SK-N-SH (cell line): ENCODE data around the gene AP4E1. TPM values are rescaled to one million over a fixed set of nuclear protein-coding genes. Genes with fewer than 3 reads are reported as not detected.

Experiments used
- CTCF ChIA-PET: fragments of 300-600, 350-600 bp; formaldehyde crosslinking; extraction: SDS; loops from one replicate; lab custom pipeline; 2021; lab: Yijun Ruan, JAX
- POLR2A ChIA-PET: fragments of 350-600 bp; sonication (Branson Sonifier 250); formaldehyde crosslinking; extraction: SDS; loops from one replicate; lab custom pipeline; 2020; ENCODE audit warnings: antibody characterized with exemption, inconsistent platforms; lab: Yijun Ruan, JAX
- DNase-seq: peaks from one replicate; pipeline ENCODE4 v3.0.0; 2012
- H2AFZ ChIP-seq: fragments of 200-600 bp; sonication (generic); 2 replicates; pipeline ENCODE4 v1.8.1; 2016; ENCODE audit warnings: antibody characterized with exemption, mild to moderate bottlenecking, low read depth
- H3F3A ChIP-seq: fragments of 200-600 bp; sonication (generic); replicated peaks from 2 replicates; pipeline ENCODE3; 2016; ENCODE audit warnings: antibody characterized with exemption, mild to moderate bottlenecking; ENCODE audit not compliant: insufficient read depth
- H3K27ac ChIP-seq, 2 experiments: fragments of 200-500 bp in 1 of 2; fragments of 200-600 bp in 1 of 2; sonication (Bioruptor generic) in 1 of 2; sonication (generic), shearing (Covaris generic) in 1 of 2; 2 replicates each; pipeline versions ENCODE4 v1.5.1 to v1.6.1; 2014 to 2016; ENCODE audit warnings: low read depth in 2 of 2, inconsistent platforms in 1 of 2, low read length in 1 of 2, mild to moderate bottlenecking in 1 of 2, mixed read lengths in 1 of 2
- H3K27me3 ChIP-seq: fragments of 200-600 bp; sonication (generic), shearing (Covaris generic); 2 replicates; pipeline ENCODE4 v1.6.1; 2016; ENCODE audit warnings: mixed run types; ENCODE audit not compliant: insufficient read depth
- H3K36me3 ChIP-seq, 2 experiments: fragments of 200-500 bp in 1 of 2; fragments of 200-600 bp in 1 of 2; sonication (Bioruptor generic) in 1 of 2; sonication (generic) in 1 of 2; replicated peaks in 1 of 2; 2 replicates each; pipeline versions ENCODE3 to v1.5.1; 2014 to 2016; ENCODE audit warnings: low read length in 1 of 2, mild to moderate bottlenecking in 1 of 2; ENCODE audit not compliant: insufficient read depth in 2 of 2, control insufficient read depth in 1 of 2
- H3K4me1 ChIP-seq, 2 experiments: fragments of 200-500 bp in 1 of 2; fragments of 200-600 bp in 1 of 2; sonication (Bioruptor generic) in 1 of 2; sonication (generic), shearing (Covaris generic) in 1 of 2; 2 replicates each; pipeline versions ENCODE4 v1.5.1 to v1.6.1; 2014 to 2016; ENCODE audit warnings: low read depth in 1 of 2, low read length in 1 of 2, mixed run types in 1 of 2; ENCODE audit not compliant: insufficient read depth in 2 of 2, control insufficient read depth in 1 of 2
- H3K4me2 ChIP-seq: fragments of 200-600 bp; sonication (generic), shearing (Covaris generic); 2 replicates; pipeline ENCODE4 v1.6.1; 2017; ENCODE audit warnings: mixed run types
- H3K4me3 ChIP-seq, 2 experiments: fragments of 200-500 bp in 1 of 2; fragments of 200-600 bp in 1 of 2; sonication (Bioruptor generic) in 1 of 2; sonication (generic), shearing (Covaris generic) in 1 of 2; 2 replicates each; pipeline versions ENCODE4 v1.5.1 to v1.8.1; 2014 to 2016; ENCODE audit warnings: low read depth in 2 of 2, inconsistent platforms in 1 of 2, low read length in 1 of 2, mild to moderate bottlenecking in 1 of 2, mixed read lengths in 1 of 2, moderate library complexity in 1 of 2
- H3K79me2 ChIP-seq: fragments of 200-600 bp; sonication (generic); 2 replicates; pipeline ENCODE4 v1.8.1; 2017; ENCODE audit warnings: mild to moderate bottlenecking; ENCODE audit not compliant: insufficient read depth
- H3K9ac ChIP-seq: fragments of 200-600 bp; sonication (generic); 2 replicates; pipeline ENCODE4 v1.6.1; 2017; ENCODE audit warnings: mixed run types
- H3K9me2 ChIP-seq: fragments of 200-600 bp; sonication (generic); 2 replicates; pipeline ENCODE4 v1.6.1; 2017; ENCODE audit warnings: mixed run types
- H3K9me3 ChIP-seq: fragments of 200-600 bp; sonication (generic); 2 replicates; pipeline ENCODE4 v1.6.1; 2017; ENCODE audit warnings: mixed run types, mild to moderate bottlenecking, moderate library complexity
- H4K20me1 ChIP-seq: fragments of 200-600 bp; sonication (generic); 2 replicates; pipeline ENCODE4 v1.6.1; 2017; ENCODE audit warnings: mild to moderate bottlenecking, mixed run types; ENCODE audit not compliant: insufficient read depth
- CHD2 ChIP-seq: fragments of 150-350 bp; IDR thresholded peaks from 2 replicates; pipeline ENCODE4 v1.6.1; 2018; ENCODE audit warnings: low read length; ENCODE audit not compliant: partially characterized antibody
- FOXM1 ChIP-seq: IDR thresholded peaks from 2 replicates; pipeline ENCODE4 v1.4.0; 2012; ENCODE audit warnings: low read depth, mild to moderate bottlenecking
- GATA2 ChIP-seq: sonication (generic); formaldehyde crosslinking; IDR thresholded peaks from 2 replicates; pipeline ENCODE4 v1.5.0; 2020; ENCODE audit warnings: mild to moderate bottlenecking, missing genetic modification reagents
- JUND ChIP-seq: IDR thresholded peaks from 2 replicates; pipeline ENCODE4 v1.4.0; 2012
- NFIC ChIP-seq: IDR thresholded peaks from 2 replicates; pipeline ENCODE4 v1.4.0; 2012; ENCODE audit warnings: borderline replicate concordance
- NRF1 ChIP-seq: IDR thresholded peaks from 2 replicates; pipeline ENCODE4 v1.6.1; 2012; ENCODE audit warnings: low read depth, mild to moderate bottlenecking, low read length
- POLR2AphosphoS5 ChIP-seq: IDR thresholded peaks from 2 replicates; pipeline ENCODE4 v1.6.1; 2012; ENCODE audit warnings: low read depth, low read length
- RAD21 ChIP-seq: IDR thresholded peaks from 2 replicates; pipeline ENCODE4 v1.6.1; 2012; ENCODE audit warnings: mild to moderate bottlenecking, low read length
- SIN3A ChIP-seq: IDR thresholded peaks from 2 replicates; pipeline ENCODE4 v1.6.1; 2012; ENCODE audit warnings: low read depth, mild to moderate bottlenecking, low read length, moderate library complexity, borderline replicate concordance
- SMC3 ChIP-seq: IDR thresholded peaks from 2 replicates; pipeline ENCODE4 v1.6.1; 2012; ENCODE audit warnings: low read depth, low read length, improper control_type of control experiment
- TCF12 ChIP-seq: IDR thresholded peaks from 2 replicates; pipeline ENCODE4 v1.4.0; 2012
- WGBS: methylation state at CpG from one replicate; pipeline ENCODE4 v1.1.6; 2017; ENCODE audit warnings: low lambda C conversion rate; 5-methylcytosine and 5-hydroxymethylcytosine counted together
- polyA plus RNA-seq, 3 experiments: library from polyadenylated mRNA; depleted of rRNA; stranded (reverse); fragments of >200 nt; gene quantifications; 2 replicates each; pipeline ENCODE4 v1.2.3, GENCODE V29; 2012
- TF ChIP-seq, protein P1 (sequence below): IDR thresholded peaks from 2 replicates; pipeline ENCODE4; 2012
- TF ChIP-seq, protein P2 (sequence below): fragments of 200-600 bp; sonication (generic); IDR thresholded peaks from 2 replicates; pipeline ENCODE4 v1.6.1; 2017; ENCODE audit warnings: antibody characterized with exemption, mild to moderate bottlenecking, moderate library complexity
- TF ChIP-seq, protein P3 (sequence below): IDR thresholded peaks from 2 replicates; pipeline ENCODE4 v1.4.0; 2012; ENCODE audit warnings: low read depth
- TF ChIP-seq, protein P4 (sequence below): fragments of 150-350 bp; IDR thresholded peaks from 2 replicates; pipeline ENCODE4 v1.6.1; 2017; ENCODE audit warnings: antibody characterized with exemption, low read length, low read depth, borderline replicate concordance
- TF ChIP-seq, protein P5 (sequence below): IDR thresholded peaks from 2 replicates; pipeline ENCODE4 v1.6.1; 2012; ENCODE audit warnings: mild to moderate bottlenecking, low read depth, low read length, moderate library complexity

The AP4E1 gene
- polyA plus RNA-seq, 1 of the 3 experiments (the other 2 are of a cell fraction) = 1.6 TPM

DNA sequence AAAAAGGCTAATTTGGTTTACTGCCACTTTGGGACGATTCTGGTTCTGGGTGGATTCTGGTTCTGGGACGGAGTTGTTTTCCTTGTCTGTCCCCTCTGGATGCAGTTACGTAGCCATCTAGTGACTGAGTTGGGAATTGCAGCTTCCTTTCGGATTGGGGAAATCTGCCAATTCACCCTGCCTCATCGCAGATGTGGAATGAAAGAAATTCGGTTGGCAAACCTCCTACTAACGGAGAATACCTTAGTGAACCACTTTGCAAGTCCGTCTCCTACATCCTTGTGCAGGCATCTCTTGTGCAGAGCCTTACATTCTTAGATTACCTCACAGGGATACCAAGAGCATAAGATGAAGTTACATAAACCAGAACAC lies 31.5 kb upstream of the AP4E1 start:
- peaks cover 5% of the 10 kb centered on the region; the same call in 1 of the 2 replicates for H3K27me3 ChIP-seq
- H3K79me2 ChIP-seq = no peaks in the 10 kb centered on the region
- H3F3A ChIP-seq = no peaks in the 10 kb centered on the region
- WGBS = 3% methylated on average over 8 of the region's 8 CpGs
- DNase-seq = peak; percentile 76
- peak overlapping the region; percentile 42 to 55; a peak in 3 of 4 replicates for H3K4me3 ChIP-seq
- peak overlapping the region; percentile 59 for H3K4me2 ChIP-seq
- peaks cover 0 to 20% of the 10 kb centered on the region in 2 experiments; a peak in 1 of 4 replicates for H3K4me1 ChIP-seq
- H4K20me1 ChIP-seq = no peaks in the 10 kb centered on the region
- peak; percentile 63; the same call in 1 of the 2 replicates for TF ChIP-seq NFIC
- TF ChIP-seq FOXM1 = no peak
- TF ChIP-seq TCF12 = peak; percentile 64
- TF ChIP-seq, protein P1, sequence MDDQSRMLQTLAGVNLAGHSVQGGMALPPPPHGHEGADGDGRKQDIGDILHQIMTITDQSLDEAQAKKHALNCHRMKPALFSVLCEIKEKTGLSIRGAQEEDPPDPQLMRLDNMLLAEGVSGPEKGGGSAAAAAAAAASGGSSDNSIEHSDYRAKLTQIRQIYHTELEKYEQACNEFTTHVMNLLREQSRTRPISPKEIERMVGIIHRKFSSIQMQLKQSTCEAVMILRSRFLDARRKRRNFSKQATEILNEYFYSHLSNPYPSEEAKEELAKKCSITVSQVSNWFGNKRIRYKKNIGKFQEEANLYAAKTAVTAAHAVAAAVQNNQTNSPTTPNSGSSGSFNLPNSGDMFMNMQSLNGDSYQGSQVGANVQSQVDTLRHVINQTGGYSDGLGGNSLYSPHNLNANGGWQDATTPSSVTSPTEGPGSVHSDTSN = peak; percentile 12; the same call in 1 of the 2 replicates
- TF ChIP-seq RAD21 = peak; percentile 94
- TF ChIP-seq POLR2AphosphoS5 = peak; percentile 18; the same call in 1 of the 2 replicates
- TF ChIP-seq, protein P2, sequence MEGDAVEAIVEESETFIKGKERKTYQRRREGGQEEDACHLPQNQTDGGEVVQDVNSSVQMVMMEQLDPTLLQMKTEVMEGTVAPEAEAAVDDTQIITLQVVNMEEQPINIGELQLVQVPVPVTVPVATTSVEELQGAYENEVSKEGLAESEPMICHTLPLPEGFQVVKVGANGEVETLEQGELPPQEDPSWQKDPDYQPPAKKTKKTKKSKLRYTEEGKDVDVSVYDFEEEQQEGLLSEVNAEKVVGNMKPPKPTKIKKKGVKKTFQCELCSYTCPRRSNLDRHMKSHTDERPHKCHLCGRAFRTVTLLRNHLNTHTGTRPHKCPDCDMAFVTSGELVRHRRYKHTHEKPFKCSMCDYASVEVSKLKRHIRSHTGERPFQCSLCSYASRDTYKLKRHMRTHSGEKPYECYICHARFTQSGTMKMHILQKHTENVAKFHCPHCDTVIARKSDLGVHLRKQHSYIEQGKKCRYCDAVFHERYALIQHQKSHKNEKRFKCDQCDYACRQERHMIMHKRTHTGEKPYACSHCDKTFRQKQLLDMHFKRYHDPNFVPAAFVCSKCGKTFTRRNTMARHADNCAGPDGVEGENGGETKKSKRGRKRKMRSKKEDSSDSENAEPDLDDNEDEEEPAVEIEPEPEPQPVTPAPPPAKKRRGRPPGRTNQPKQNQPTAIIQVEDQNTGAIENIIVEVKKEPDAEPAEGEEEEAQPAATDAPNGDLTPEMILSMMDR = peak; percentile 97
- peak; percentile 44 for TF ChIP-seq CHD2
- TF ChIP-seq, protein P3, sequence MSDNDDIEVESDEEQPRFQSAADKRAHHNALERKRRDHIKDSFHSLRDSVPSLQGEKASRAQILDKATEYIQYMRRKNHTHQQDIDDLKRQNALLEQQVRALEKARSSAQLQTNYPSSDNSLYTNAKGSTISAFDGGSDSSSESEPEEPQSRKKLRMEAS = 0 out of 2 replicates have a peak, but pooled peaks have one; percentile 29
- TF ChIP-seq SMC3 = peak; percentile 90
- TF ChIP-seq, protein P4, sequence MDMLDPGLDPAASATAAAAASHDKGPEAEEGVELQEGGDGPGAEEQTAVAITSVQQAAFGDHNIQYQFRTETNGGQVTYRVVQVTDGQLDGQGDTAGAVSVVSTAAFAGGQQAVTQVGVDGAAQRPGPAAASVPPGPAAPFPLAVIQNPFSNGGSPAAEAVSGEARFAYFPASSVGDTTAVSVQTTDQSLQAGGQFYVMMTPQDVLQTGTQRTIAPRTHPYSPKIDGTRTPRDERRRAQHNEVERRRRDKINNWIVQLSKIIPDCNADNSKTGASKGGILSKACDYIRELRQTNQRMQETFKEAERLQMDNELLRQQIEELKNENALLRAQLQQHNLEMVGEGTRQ = no peak
- H3K9me3 ChIP-seq = no peaks in the 10 kb centered on the region
- ChIA-PET CTCF (interaction anchor here (0.5 to 3.4 kb wide), 51 partner anchors 8 to 519 kb away, joined by 3 to 58 read pairs (median 4); partner anchors contain the start of genes AP4E1 and TRPM7), POLR2A (no interaction called here)
- H2AFZ ChIP-seq = peak overlapping the region; percentile 92
- no peaks in the 10 kb centered on the region for H3K36me3 ChIP-seq
- H3K9me2 ChIP-seq = no peaks in the 10 kb centered on the region
- H3K27ac ChIP-seq = no peak overlapping the region
- peak overlapping the region; percentile 22; the same call in 1 of the 2 replicates for H3K9ac ChIP-seq

DNA sequence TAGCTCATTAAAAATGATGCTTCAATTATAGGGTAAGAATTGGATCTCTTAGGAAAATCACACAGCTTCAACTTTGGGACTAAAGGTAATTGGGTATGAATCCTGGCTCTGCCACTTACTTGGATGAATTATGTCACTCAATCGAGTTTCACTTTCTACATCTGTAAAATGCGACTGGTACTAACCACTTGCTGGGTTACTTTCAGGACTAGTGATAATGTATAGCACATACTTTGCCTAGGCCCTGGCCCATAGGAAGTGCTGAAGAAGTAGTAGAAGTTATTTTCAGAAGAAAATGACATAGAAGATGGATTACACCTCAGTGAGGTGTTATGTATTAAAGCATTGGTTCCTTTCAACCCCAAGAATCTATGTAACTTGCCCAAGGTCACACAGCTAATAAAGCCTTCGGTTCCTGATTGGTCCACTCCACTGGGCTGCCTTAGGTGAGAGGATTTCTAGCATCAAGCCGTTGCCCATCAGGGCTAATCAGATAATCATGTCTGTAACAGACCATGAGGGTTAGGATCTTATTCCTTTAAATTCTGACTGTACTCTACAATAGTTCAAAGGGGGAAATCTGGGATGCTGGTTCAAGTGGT lies 29.4 kb upstream of the AP4E1 start:
- H3K9me3 ChIP-seq = no peaks in the 10 kb centered on the region
- H4K20me1 ChIP-seq = no peaks in the 10 kb centered on the region
- no peaks in the 10 kb centered on the region for H3K9me2 ChIP-seq
- WGBS = 79% methylated on average over 4 of the region's 4 CpGs
- H3K4me3 ChIP-seq = no peak overlapping the region
- no peak for DNase-seq
- H3K36me3 ChIP-seq = no peaks in the 10 kb centered on the region
- peaks cover 0 to 15% of the 10 kb centered on the region in 2 experiments; a peak in 1 of 4 replicates for H3K4me1 ChIP-seq
- H3F3A ChIP-seq = peaks cover 3% of the 10 kb centered on the region
- H3K79me2 ChIP-seq = no peaks in the 10 kb centered on the region
- H2AFZ ChIP-seq = 0 out of 2 replicates have a peak overlapping the region, but pooled peaks have one; percentile 42
- ChIA-PET POLR2A (no interaction called here), CTCF (interaction anchor here (1.4 to 1.5 kb wide), 3 partner anchors 8 to 204 kb away, joined by 4 to 7 read pairs (median 7); partner anchors contain the start of gene AP4E1)
- no peak overlapping the region for H3K9ac ChIP-seq
- H3K27me3 ChIP-seq = no peaks in the 10 kb centered on the region
- H3K27ac ChIP-seq = no peak overlapping the region
- H3K4me2 ChIP-seq = no peak overlapping the region
- TF ChIP-seq SMC3 = no peak
- no peak for TF ChIP-seq NRF1
- TF ChIP-seq, protein P5, sequence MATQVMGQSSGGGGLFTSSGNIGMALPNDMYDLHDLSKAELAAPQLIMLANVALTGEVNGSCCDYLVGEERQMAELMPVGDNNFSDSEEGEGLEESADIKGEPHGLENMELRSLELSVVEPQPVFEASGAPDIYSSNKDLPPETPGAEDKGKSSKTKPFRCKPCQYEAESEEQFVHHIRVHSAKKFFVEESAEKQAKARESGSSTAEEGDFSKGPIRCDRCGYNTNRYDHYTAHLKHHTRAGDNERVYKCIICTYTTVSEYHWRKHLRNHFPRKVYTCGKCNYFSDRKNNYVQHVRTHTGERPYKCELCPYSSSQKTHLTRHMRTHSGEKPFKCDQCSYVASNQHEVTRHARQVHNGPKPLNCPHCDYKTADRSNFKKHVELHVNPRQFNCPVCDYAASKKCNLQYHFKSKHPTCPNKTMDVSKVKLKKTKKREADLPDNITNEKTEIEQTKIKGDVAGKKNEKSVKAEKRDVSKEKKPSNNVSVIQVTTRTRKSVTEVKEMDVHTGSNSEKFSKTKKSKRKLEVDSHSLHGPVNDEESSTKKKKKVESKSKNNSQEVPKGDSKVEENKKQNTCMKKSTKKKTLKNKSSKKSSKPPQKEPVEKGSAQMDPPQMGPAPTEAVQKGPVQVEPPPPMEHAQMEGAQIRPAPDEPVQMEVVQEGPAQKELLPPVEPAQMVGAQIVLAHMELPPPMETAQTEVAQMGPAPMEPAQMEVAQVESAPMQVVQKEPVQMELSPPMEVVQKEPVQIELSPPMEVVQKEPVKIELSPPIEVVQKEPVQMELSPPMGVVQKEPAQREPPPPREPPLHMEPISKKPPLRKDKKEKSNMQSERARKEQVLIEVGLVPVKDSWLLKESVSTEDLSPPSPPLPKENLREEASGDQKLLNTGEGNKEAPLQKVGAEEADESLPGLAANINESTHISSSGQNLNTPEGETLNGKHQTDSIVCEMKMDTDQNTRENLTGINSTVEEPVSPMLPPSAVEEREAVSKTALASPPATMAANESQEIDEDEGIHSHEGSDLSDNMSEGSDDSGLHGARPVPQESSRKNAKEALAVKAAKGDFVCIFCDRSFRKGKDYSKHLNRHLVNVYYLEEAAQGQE = no peak
- TF ChIP-seq JUND = no peak
- TF ChIP-seq SIN3A = no peak
- no peak for TF ChIP-seq TCF12
- TF ChIP-seq, protein P1 = no peak
- TF ChIP-seq POLR2AphosphoS5 = no peak
- TF ChIP-seq NFIC = no peak
- no peak for TF ChIP-seq GATA2 (CRISPR knock-in tag)
